H9 (cell line): ENCODE results near the gene ELF5. TPM values are rescaled to one million over a fixed set of nuclear protein-coding genes. Genes with fewer than 3 reads are reported as not detected.

Source experiments
- DNase-seq: peaks from one replicate; pipeline ENCODE4 v3.0.0-alpha.2; 2017
- H2AFZ ChIP-seq: one replicate; pipeline ENCODE4 v1.6.1; 2013; ENCODE audit warnings: mild to moderate bottlenecking, low read length, control low read depth, moderate library complexity
- H2AK5ac ChIP-seq: 2 replicates; pipeline ENCODE4 v1.6.1; 2013; ENCODE audit warnings: low read length, control low read depth, mixed read lengths; ENCODE audit not compliant: insufficient read length
- H2BK120ac ChIP-seq: one replicate; pipeline ENCODE4 v1.6.1; 2013; ENCODE audit warnings: low read depth, mild to moderate bottlenecking, low read length, control low read depth, inconsistent platforms; ENCODE audit not compliant: poor library complexity, severe bottlenecking
- H2BK12ac ChIP-seq: 2 replicates; pipeline ENCODE4 v1.6.1; 2013; ENCODE audit warnings: low read length, control low read depth, mixed read lengths, low read depth; ENCODE audit not compliant: insufficient read length
- H2BK15ac ChIP-seq: 2 replicates; pipeline ENCODE4 v1.6.1; 2013; ENCODE audit warnings: low read depth, low read length, control low read depth
- H2BK20ac ChIP-seq: one replicate; pipeline ENCODE4 v1.6.1; 2013; ENCODE audit warnings: low read depth, mild to moderate bottlenecking, low read length, control low read depth, inconsistent platforms; ENCODE audit not compliant: poor library complexity, severe bottlenecking
- H2BK5ac ChIP-seq: 2 replicates; pipeline ENCODE4 v1.6.1; 2013; ENCODE audit warnings: low read length, control low read depth, mixed read lengths; ENCODE audit not compliant: insufficient read length
- H3K14ac ChIP-seq: 2 replicates; pipeline ENCODE4 v1.6.1; 2013; ENCODE audit warnings: low read length, control low read depth; ENCODE audit not compliant: insufficient read depth
- H3K18ac ChIP-seq: 2 replicates; pipeline ENCODE4 v1.6.1; 2013; ENCODE audit warnings: low read depth, mild to moderate bottlenecking, mixed read lengths, low read length, control low read depth; ENCODE audit not compliant: insufficient read length
- H3K23ac ChIP-seq: 2 replicates; pipeline ENCODE4 v1.6.1; 2013; ENCODE audit warnings: low read length, control low read depth, mixed read lengths, low read depth; ENCODE audit not compliant: insufficient read length
- H3K23me2 ChIP-seq: 2 replicates; pipeline ENCODE4 v1.6.1; 2013; ENCODE audit warnings: low read depth, mild to moderate bottlenecking, mixed read lengths, low read length, control low read depth; ENCODE audit not compliant: insufficient read length, poor library complexity, severe bottlenecking
- H3K27ac ChIP-seq: 2 replicates; pipeline ENCODE4 v1.5.1; 2013; ENCODE audit warnings: low read length, control low read depth, mixed read lengths, low read depth; ENCODE audit not compliant: insufficient read length
- H3K27me3 ChIP-seq: 2 replicates; pipeline ENCODE4 v1.6.1; 2013; ENCODE audit warnings: low read length, control low read depth, inconsistent platforms; ENCODE audit not compliant: insufficient read depth
- H3K4ac ChIP-seq: 2 replicates; pipeline ENCODE4 v1.6.1; 2013; ENCODE audit warnings: low read depth, mild to moderate bottlenecking, control low read depth, inconsistent platforms, low read length, moderate library complexity
- H3K4me1 ChIP-seq: 2 replicates; pipeline ENCODE4 v1.6.1; 2013; ENCODE audit warnings: low read length, control low read depth, inconsistent platforms; ENCODE audit not compliant: insufficient read depth
- H3K4me2 ChIP-seq: 2 replicates; pipeline ENCODE4 v1.6.1; 2013; ENCODE audit warnings: low read length, control low read depth, mixed read lengths; ENCODE audit not compliant: insufficient read length, insufficient read depth
- H3K56ac ChIP-seq: 2 replicates; pipeline ENCODE4 v1.6.1; 2013; ENCODE audit warnings: low read depth, mild to moderate bottlenecking, mixed read lengths, low read length, control low read depth; ENCODE audit not compliant: insufficient read length
- H3K79me1 ChIP-seq: 2 replicates; pipeline ENCODE4 v1.6.1; 2013; ENCODE audit warnings: low read depth, mild to moderate bottlenecking, moderate library complexity, low read length, control low read depth, inconsistent platforms; ENCODE audit not compliant: insufficient read depth, poor library complexity, severe bottlenecking
- H3K79me2 ChIP-seq: 2 replicates; pipeline ENCODE4 v1.6.1; 2013; ENCODE audit warnings: low read length, control low read depth, inconsistent platforms; ENCODE audit not compliant: insufficient read depth
- H3K9ac ChIP-seq: 2 replicates; pipeline ENCODE4 v1.6.1; 2013; ENCODE audit warnings: low read length, control low read depth, mixed read lengths; ENCODE audit not compliant: insufficient read length; ENCODE audit errors: extremely low read depth
- H3K9me3 ChIP-seq: one replicate; pipeline ENCODE4 v1.6.1; 2013; ENCODE audit warnings: low read depth, low read length, inconsistent platforms; ENCODE audit not compliant: control insufficient read depth
- H3T11ph ChIP-seq: one replicate; pipeline ENCODE4 v1.6.1; 2013; ENCODE audit warnings: mild to moderate bottlenecking, low read length, control low read depth, inconsistent platforms
- H4K20me1 ChIP-seq: one replicate; pipeline ENCODE4 v1.6.1; 2013; ENCODE audit not compliant: control insufficient read depth, insufficient read length, insufficient read depth
- H4K5ac ChIP-seq: 2 replicates; pipeline ENCODE4 v1.6.1; 2013; ENCODE audit warnings: low read depth, mild to moderate bottlenecking, mixed read lengths, low read length, control low read depth; ENCODE audit not compliant: insufficient read length
- H4K8ac ChIP-seq: replicated peaks from 2 replicates; pipeline ENCODE4 v1.6.1; 2013; ENCODE audit warnings: low read length, control low read depth, mixed read lengths, low read depth; ENCODE audit not compliant: insufficient read length
- H4K91ac ChIP-seq: 2 replicates; pipeline ENCODE4 v1.6.1; 2013; ENCODE audit warnings: low read depth, mild to moderate bottlenecking, moderate library complexity, mixed read lengths, low read length, control low read depth; ENCODE audit not compliant: insufficient read length
- H3K27ac Mint-ChIP-seq, 3 experiments: 2 replicates in 2 of 3; 3 replicates in 1 of 3; pipeline ENCODE4 v1.8.0; 2020 to 2021; ENCODE audit warnings: mixed read lengths in 3 of 3, mild to moderate bottlenecking in 1 of 3, moderate library complexity in 1 of 3
- H3K27me3 Mint-ChIP-seq: 2 replicates; pipeline ENCODE4 v1.8.0; 2021; ENCODE audit warnings: low read depth, mild to moderate bottlenecking, moderate library complexity, mixed read lengths
- H3K36me3 Mint-ChIP-seq, 3 experiments: 2 replicates in 2 of 3; 3 replicates in 1 of 3; pipeline ENCODE4 v1.8.0; 2020 to 2021; ENCODE audit warnings: low read depth in 3 of 3, mixed read lengths in 3 of 3; ENCODE audit not compliant: insufficient read depth in 1 of 3
- H3K4me1 Mint-ChIP-seq, 2 experiments: 2 replicates each; pipeline ENCODE4 v1.8.0; 2020; ENCODE audit warnings: mixed read lengths in 2 of 2
- H3K4me3 Mint-ChIP-seq, 2 experiments: 2 replicates in 1 of 2; 3 replicates in 1 of 2; pipeline ENCODE4 v1.8.0; 2020 to 2021; ENCODE audit warnings: mild to moderate bottlenecking in 2 of 2, mixed read lengths in 2 of 2, moderate library complexity in 1 of 2
- H3K9me3 Mint-ChIP-seq, 2 experiments: 2 replicates in 1 of 2; 3 replicates in 1 of 2; pipeline ENCODE4 v1.8.0; 2020; ENCODE audit warnings: mild to moderate bottlenecking in 2 of 2, mixed read lengths in 2 of 2, moderate library complexity in 1 of 2
- WGBS: extraction: QIAGEN DNeasy Blood & Tissue Kit; methylation state at CpG from one replicate; pipeline ENCODE4 v1.1.7; 2013; ENCODE audit warnings: missing lambda C conversion rate, low lambda C conversion rate, mixed read lengths; ENCODE audit not compliant: insufficient read length; ENCODE audit errors: extremely low coverage; 5-methylcytosine and 5-hydroxymethylcytosine counted together
- total RNA-seq: library from RNA; stranded (reverse); gene quantifications from 2 replicates; pipeline ENCODE4 v1.2.1, GENCODE V29; 2021
- TF ChIP-seq, protein P1 (sequence below): fragments of 200-600 bp; sonication (generic); conservative IDR thresholded peaks from 3 replicates; pipeline ENCODE4 v1.8.0; 2021; ENCODE audit warnings: antibody characterized with exemption, mild to moderate bottlenecking

Gene ELF5
- total RNA-seq, 1 experiment from 2014 or later: not detected

DNA sequence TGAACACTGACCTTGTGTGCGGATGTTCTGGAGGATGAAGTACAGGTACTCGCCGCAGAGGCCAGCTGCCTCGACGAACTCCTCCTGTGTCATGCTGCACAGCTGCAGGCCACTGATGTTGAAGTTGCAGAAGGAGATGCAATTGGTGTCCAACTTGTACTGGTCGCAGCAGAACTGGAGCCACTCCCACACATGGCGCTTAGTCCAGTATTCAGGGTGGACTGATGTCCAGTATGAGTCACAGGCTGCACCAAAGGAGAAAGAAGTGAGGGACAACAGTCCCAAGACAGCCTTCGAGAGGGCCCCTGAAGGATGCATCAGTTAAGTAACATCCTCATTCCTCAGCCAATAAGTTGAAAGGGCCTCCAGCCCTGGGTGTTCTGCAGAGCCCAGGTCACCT is 20.1 kb downstream of the ELF5 start:
- Histone ChIP-seq H3K9ac (no peak overlapping the region), H2AFZ (no peak overlapping the region), H3K4me1 (no peaks in the 10 kb centered on the region), H2BK5ac (no peak overlapping the region), H3K14ac (no peak overlapping the region), H2BK15ac (no peak overlapping the region), H2BK20ac (no peak overlapping the region), H3K4me2 (no peak overlapping the region), H2BK12ac (no peak overlapping the region), H3K9me3 (no peaks in the 10 kb centered on the region), H4K20me1 (no peaks in the 10 kb centered on the region), H2BK120ac (no peak overlapping the region), H3K18ac (no peak overlapping the region), H3K4ac (no peak overlapping the region), H3K27me3 (no peaks in the 10 kb centered on the region), H3K79me2 (no peaks in the 10 kb centered on the region), H3K23me2 (no peaks in the 10 kb centered on the region), H3K23ac (no peak overlapping the region), H3K79me1 (no peaks in the 10 kb centered on the region), H3T11ph (no peak overlapping the region), H3K56ac (no peak overlapping the region), H4K91ac (no peak overlapping the region), H2AK5ac (no peak overlapping the region), H4K8ac (no peak overlapping the region), H4K5ac (no peak overlapping the region), H3K27ac (no peak overlapping the region)
- peaks cover 4% of the 10 kb centered on the region for H3K27me3 Mint-ChIP-seq
- WGBS: no CpG with 5 or more reads among the region's 8 CpGs
- no peak overlapping the region for H3K4me3 Mint-ChIP-seq
- H3K4me1 Mint-ChIP-seq: peaks cover 4 to 12% of the 10 kb centered on the region in 2 experiments
- H3K36me3 Mint-ChIP-seq: no peaks in the 10 kb centered on the region
- no peaks in the 10 kb centered on the region; a peak in 1 of 5 replicates for H3K9me3 Mint-ChIP-seq
- TF ChIP-seq, protein P1, sequence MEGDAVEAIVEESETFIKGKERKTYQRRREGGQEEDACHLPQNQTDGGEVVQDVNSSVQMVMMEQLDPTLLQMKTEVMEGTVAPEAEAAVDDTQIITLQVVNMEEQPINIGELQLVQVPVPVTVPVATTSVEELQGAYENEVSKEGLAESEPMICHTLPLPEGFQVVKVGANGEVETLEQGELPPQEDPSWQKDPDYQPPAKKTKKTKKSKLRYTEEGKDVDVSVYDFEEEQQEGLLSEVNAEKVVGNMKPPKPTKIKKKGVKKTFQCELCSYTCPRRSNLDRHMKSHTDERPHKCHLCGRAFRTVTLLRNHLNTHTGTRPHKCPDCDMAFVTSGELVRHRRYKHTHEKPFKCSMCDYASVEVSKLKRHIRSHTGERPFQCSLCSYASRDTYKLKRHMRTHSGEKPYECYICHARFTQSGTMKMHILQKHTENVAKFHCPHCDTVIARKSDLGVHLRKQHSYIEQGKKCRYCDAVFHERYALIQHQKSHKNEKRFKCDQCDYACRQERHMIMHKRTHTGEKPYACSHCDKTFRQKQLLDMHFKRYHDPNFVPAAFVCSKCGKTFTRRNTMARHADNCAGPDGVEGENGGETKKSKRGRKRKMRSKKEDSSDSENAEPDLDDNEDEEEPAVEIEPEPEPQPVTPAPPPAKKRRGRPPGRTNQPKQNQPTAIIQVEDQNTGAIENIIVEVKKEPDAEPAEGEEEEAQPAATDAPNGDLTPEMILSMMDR: no peak
- H3K27ac Mint-ChIP-seq: no peak overlapping the region
- no peak for DNase-seq
